WTC11 (cell line): ENCODE data around the gene EMSY. TPM values are rescaled to one million over a fixed set of nuclear protein-coding genes. Genes with fewer than 3 reads are reported as not detected.

ENCODE experiments used
- ATAC-seq: fragments of 200-7000 bp; cut with Tn5 transposase; 2 replicates; pipeline ENCODE4 v1.10.0; 2021; ENCODE audit warnings: mild to moderate bottlenecking, moderate library complexity
- CTCF ChIA-PET: fragments of 300-600 bp; sonication (Branson Sonifier 250); formaldehyde crosslinking; loops from one replicate; lab custom pipeline; 2021; ENCODE audit warnings: antibody characterized with exemption; lab: Charles Lee
- POLR2A ChIA-PET: fragments of 350-600 bp; sonication (Branson Sonifier 250); formaldehyde crosslinking; loops from one replicate; lab custom pipeline; 2021; ENCODE audit warnings: antibody characterized with exemption; lab: Charles Lee
- DNase-seq: peaks from one replicate; pipeline ENCODE4 v3.0.0; 2021; ENCODE audit warnings: low spot score
- H3K27ac Mint-ChIP-seq: 2 replicates; pipeline ENCODE4 v1.8.0; 2021; ENCODE audit warnings: mixed read lengths
- H3K27me3 Mint-ChIP-seq: 2 replicates; pipeline ENCODE4 v1.8.0; 2021; ENCODE audit warnings: low read depth, mild to moderate bottlenecking, moderate library complexity, mixed read lengths
- H3K36me3 Mint-ChIP-seq: 2 replicates; pipeline ENCODE4 v1.8.0; 2021; ENCODE audit warnings: mixed read lengths
- H3K4me1 Mint-ChIP-seq: 2 replicates; pipeline ENCODE4 v1.8.0; 2022; ENCODE audit warnings: mixed read lengths
- H3K4me3 Mint-ChIP-seq: 2 replicates; pipeline ENCODE4 v1.8.0; 2021; ENCODE audit warnings: mild to moderate bottlenecking, moderate library complexity, mixed read lengths
- H3K9me3 Mint-ChIP-seq: 2 replicates; pipeline ENCODE4 v1.8.0; 2021; ENCODE audit warnings: mixed read lengths
- AR ChIP-seq: fragments of 250-450 bp; sonication (Bioruptor Pico); IDR thresholded peaks from 2 replicates; pipeline ENCODE4 v1.9.0; 2021; ENCODE audit warnings: mild to moderate bottlenecking
- CREB1 ChIP-seq: sonication (generic); formaldehyde crosslinking; IDR thresholded peaks from 2 replicates; pipeline ENCODE4 v1.8.0; 2023; ENCODE audit warnings: mild to moderate bottlenecking, missing genetic modification reagents
- CTCF ChIP-seq: fragments of 200-600 bp; IDR thresholded peaks from 2 replicates; pipeline ENCODE4 v1.8.0; 2022; ENCODE audit warnings: antibody characterized with exemption
- E2F4 ChIP-seq: sonication (generic); formaldehyde crosslinking; IDR thresholded peaks from 2 replicates; pipeline ENCODE4 v1.8.1; 2022; ENCODE audit warnings: low read depth, mild to moderate bottlenecking, moderate library complexity, missing genetic modification reagents, borderline replicate concordance
- ELF4 ChIP-seq: sonication (generic); formaldehyde crosslinking; IDR thresholded peaks from 2 replicates; pipeline ENCODE4 v1.8.1; 2022; ENCODE audit warnings: low read depth, mild to moderate bottlenecking, moderate library complexity, missing genetic modification reagents
- ESRRA ChIP-seq: sonication (generic); formaldehyde crosslinking; IDR thresholded peaks from 2 replicates; pipeline ENCODE4 v1.8.1; 2022; ENCODE audit warnings: mild to moderate bottlenecking, missing genetic modification reagents, borderline replicate concordance
- GRHL2 ChIP-seq: fragments of 250-450 bp; sonication (Bioruptor Pico); IDR thresholded peaks from 2 replicates; pipeline ENCODE4 v1.8.0; 2022; ENCODE audit warnings: mild to moderate bottlenecking, moderate library complexity; ENCODE audit not compliant: insufficient replicate concordance, severe bottlenecking
- HMGA2 ChIP-seq: fragments of 250-450 bp; sonication (Bioruptor Pico); IDR thresholded peaks from 2 replicates; pipeline ENCODE4 v1.4.0; 2021; ENCODE audit warnings: mild to moderate bottlenecking, moderate library complexity
- IRF1 ChIP-seq: sonication (generic); formaldehyde crosslinking; IDR thresholded peaks from 2 replicates; pipeline ENCODE4 v1.8.0; 2023; ENCODE audit warnings: missing genetic modification reagents
- NR1H2 ChIP-seq: sonication (generic); formaldehyde crosslinking; IDR thresholded peaks from 2 replicates; pipeline ENCODE4 v1.9.0; 2021; ENCODE audit warnings: mild to moderate bottlenecking, moderate library complexity, missing genetic modification reagents
- OVOL2 ChIP-seq: fragments of 250-450 bp; sonication (Bioruptor Pico); IDR thresholded peaks from 2 replicates; pipeline ENCODE4 v1.9.0; 2021; ENCODE audit warnings: mild to moderate bottlenecking, borderline replicate concordance
- RORB ChIP-seq: fragments of 250-450 bp; sonication (Bioruptor Pico); IDR thresholded peaks from 2 replicates; pipeline ENCODE4 v1.9.0; 2021; ENCODE audit warnings: mild to moderate bottlenecking
- SMAD3 ChIP-seq: sonication (generic); formaldehyde crosslinking; IDR thresholded peaks from 2 replicates; pipeline ENCODE4 v1.8.0; 2022; ENCODE audit warnings: missing genetic modification reagents, mild to moderate bottlenecking, borderline replicate concordance
- SOX15 ChIP-seq: fragments of 250-450 bp; sonication (Bioruptor Pico); IDR thresholded peaks from 2 replicates; pipeline ENCODE4 v1.9.0; 2021; ENCODE audit warnings: mild to moderate bottlenecking
- SP1 ChIP-seq: sonication (generic); formaldehyde crosslinking; conservative IDR thresholded peaks from 2 replicates; pipeline ENCODE4 v1.8.1; 2022; ENCODE audit warnings: missing genetic modification reagents
- TCF7 ChIP-seq: sonication (generic); formaldehyde crosslinking; IDR thresholded peaks from 2 replicates; pipeline ENCODE4 v1.8.0; 2022; ENCODE audit warnings: mild to moderate bottlenecking, low read depth, missing genetic modification reagents, moderate library complexity
- TEAD4 ChIP-seq: sonication (generic); formaldehyde crosslinking; IDR thresholded peaks from 2 replicates; pipeline ENCODE4 v1.8.0; 2022; ENCODE audit warnings: mild to moderate bottlenecking, missing genetic modification reagents
- ZNF425 ChIP-seq: fragments of 250-450 bp; sonication (Bioruptor Pico); conservative IDR thresholded peaks from 2 replicates; pipeline ENCODE4 v1.9.0; 2021; ENCODE audit warnings: mild to moderate bottlenecking
- ZNF671 ChIP-seq: fragments of 250-450 bp; sonication (Bioruptor Pico); IDR thresholded peaks from 2 replicates; pipeline ENCODE4 v1.8.0; 2021; ENCODE audit warnings: mild to moderate bottlenecking
- total RNA-seq: library from RNA; stranded (reverse); gene quantifications from 3 replicates; pipeline ENCODE4 v1.2.3, GENCODE V29; 2021
- TF ChIP-seq, protein P1 (sequence below): sonication (generic); formaldehyde crosslinking; IDR thresholded peaks from 2 replicates; pipeline ENCODE4 v1.8.1; 2023; ENCODE audit warnings: mild to moderate bottlenecking, missing genetic modification reagents, moderate library complexity
- TF ChIP-seq, protein P2 (sequence below): sonication (generic); formaldehyde crosslinking; IDR thresholded peaks from 2 replicates; pipeline ENCODE4 v1.8.0; 2022; ENCODE audit warnings: mild to moderate bottlenecking, missing genetic modification reagents

The EMSY gene
- total RNA-seq, 1 experiment from 2014 or later: 31.1 TPM

GRCh38 chr11:76419896-76420295 lies 24.9 kb upstream of the EMSY start:
- no peaks in the 10 kb centered on the region for H3K27me3 Mint-ChIP-seq
- no peak overlapping the region for H3K4me3 Mint-ChIP-seq
- no peaks in the 10 kb centered on the region for H3K4me1 Mint-ChIP-seq
- peaks cover 3% of the 10 kb centered on the region for H3K9me3 Mint-ChIP-seq
- TF ChIP-seq TCF7 (CRISPR knock-in tag): no peak
- TF ChIP-seq E2F4 (CRISPR knock-in tag): no peak
- peak; percentile 46 for TF ChIP-seq CTCF
- TF ChIP-seq ZNF425: no peak
- no peaks in the 10 kb centered on the region for H3K36me3 Mint-ChIP-seq
- DNase-seq (peak; percentile 44), ATAC-seq (peak; percentile 74)
- H3K27ac Mint-ChIP-seq: no peak overlapping the region
- ChIA-PET POLR2A (no interaction called here), CTCF (interaction anchor here (0.6 to 2.0 kb wide), 8 partner anchors 11 to 213 kb away, joined by 3 to 6 read pairs (median 4); no protein-coding TSS in a partner anchor)

DNA sequence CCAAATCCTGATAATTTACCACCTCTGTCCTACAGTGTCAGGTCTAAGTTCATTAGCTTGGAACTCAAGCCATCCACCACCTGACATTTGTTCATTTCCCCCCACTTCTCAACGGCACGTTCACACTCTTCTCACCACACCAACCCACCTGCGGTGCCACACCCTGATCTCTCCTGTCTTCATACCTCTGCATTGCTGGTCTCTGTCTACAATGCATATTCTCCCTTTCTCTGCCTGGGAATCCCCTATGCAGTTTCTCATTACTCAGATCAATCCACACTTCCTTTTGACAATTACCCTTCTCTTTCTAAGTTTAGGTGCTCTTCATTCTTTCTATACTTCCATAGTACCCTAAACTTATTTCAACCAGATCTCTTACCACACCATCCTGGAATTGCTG lies 20.4 kb upstream of the EMSY start:
- H3K9me3 Mint-ChIP-seq: no peaks in the 10 kb centered on the region
- ChIA-PET POLR2A (no interaction called here), CTCF (no interaction called here)
- no peak for DNase-seq
- no peaks in the 10 kb centered on the region for H3K36me3 Mint-ChIP-seq
- TF ChIP-seq AR: no peak
- no peak for TF ChIP-seq ZNF671
- TF ChIP-seq, protein P1, sequence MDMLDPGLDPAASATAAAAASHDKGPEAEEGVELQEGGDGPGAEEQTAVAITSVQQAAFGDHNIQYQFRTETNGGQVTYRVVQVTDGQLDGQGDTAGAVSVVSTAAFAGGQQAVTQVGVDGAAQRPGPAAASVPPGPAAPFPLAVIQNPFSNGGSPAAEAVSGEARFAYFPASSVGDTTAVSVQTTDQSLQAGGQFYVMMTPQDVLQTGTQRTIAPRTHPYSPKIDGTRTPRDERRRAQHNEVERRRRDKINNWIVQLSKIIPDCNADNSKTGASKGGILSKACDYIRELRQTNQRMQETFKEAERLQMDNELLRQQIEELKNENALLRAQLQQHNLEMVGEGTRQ (CRISPR knock-in tag): no peak
- TF ChIP-seq SP1 (CRISPR knock-in tag): no peak
- TF ChIP-seq ELF4 (CRISPR knock-in tag): no peak
- no peak for TF ChIP-seq CREB1 (CRISPR knock-in tag)
- no peak for TF ChIP-seq GRHL2 (CRISPR knock-in tag)
- no peak for TF ChIP-seq SMAD3 (CRISPR knock-in tag)
- TF ChIP-seq SOX15 (CRISPR knock-in tag): no peak
- ATAC-seq: no peak
- no peak overlapping the region for H3K4me3 Mint-ChIP-seq
- H3K4me1 Mint-ChIP-seq: 0 out of 2 replicates have a peak, but pooled peaks cover 3% of the 10 kb centered on the region
- H3K27me3 Mint-ChIP-seq: no peaks in the 10 kb centered on the region; the same call in 1 of the 2 replicates
- no peak overlapping the region for H3K27ac Mint-ChIP-seq

DNA sequence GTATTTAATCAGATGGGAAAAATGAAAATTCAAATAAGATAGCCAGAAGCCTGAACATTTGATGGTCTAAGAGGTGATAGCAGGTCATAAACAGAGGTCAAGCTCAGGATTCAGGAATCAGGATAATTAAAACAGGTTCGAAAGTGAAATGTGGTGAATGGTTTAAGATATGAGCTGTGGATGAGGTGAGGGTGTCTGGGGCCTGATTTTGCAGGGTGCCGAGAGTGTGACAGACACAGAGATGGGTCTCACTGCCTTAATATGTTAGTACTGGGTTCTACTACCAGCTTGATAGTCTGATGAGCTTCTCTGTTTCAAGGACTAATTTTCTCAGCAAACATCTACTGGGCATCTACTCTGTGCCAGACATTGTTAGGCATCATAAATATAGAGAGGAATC lies 19.9 kb upstream of the EMSY start:
- ChIA-PET CTCF (no interaction called here), POLR2A (no interaction called here)
- no peak for ATAC-seq
- Mint-ChIP-seq H3K27ac (no peak overlapping the region), H3K4me1 (0 out of 2 replicates have a peak, but pooled peaks cover 3% of the 10 kb centered on the region), H3K9me3 (no peaks in the 10 kb centered on the region), H3K36me3 (no peaks in the 10 kb centered on the region), H3K27me3 (no peaks in the 10 kb centered on the region; the same call in 1 of the 2 replicates), H3K4me3 (no peak overlapping the region)
- TF ChIP-seq, protein P2, sequence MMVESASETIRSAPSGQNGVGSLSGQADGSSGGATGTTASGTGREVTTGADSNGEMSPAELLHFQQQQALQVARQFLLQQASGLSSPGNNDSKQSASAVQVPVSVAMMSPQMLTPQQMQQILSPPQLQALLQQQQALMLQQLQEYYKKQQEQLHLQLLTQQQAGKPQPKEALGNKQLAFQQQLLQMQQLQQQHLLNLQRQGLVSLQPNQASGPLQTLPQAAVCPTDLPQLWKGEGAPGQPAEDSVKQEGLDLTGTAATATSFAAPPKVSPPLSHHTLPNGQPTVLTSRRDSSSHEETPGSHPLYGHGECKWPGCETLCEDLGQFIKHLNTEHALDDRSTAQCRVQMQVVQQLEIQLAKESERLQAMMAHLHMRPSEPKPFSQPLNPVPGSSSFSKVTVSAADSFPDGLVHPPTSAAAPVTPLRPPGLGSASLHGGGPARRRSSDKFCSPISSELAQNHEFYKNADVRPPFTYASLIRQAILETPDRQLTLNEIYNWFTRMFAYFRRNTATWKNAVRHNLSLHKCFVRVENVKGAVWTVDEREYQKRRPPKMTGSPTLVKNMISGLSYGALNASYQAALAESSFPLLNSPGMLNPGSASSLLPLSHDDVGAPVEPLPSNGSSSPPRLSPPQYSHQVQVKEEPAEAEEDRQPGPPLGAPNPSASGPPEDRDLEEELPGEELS (CRISPR knock-in tag): no peak
- no peak for TF ChIP-seq RORB (CRISPR knock-in tag)
- no peak for TF ChIP-seq HMGA2 (CRISPR knock-in tag)
- TF ChIP-seq TEAD4 (CRISPR knock-in tag): no peak
- TF ChIP-seq IRF1 (CRISPR knock-in tag): no peak
- no peak for TF ChIP-seq SP1 (CRISPR knock-in tag)
- no peak for TF ChIP-seq OVOL2
- no peak for TF ChIP-seq ESRRA
- no peak for TF ChIP-seq NR1H2 (CRISPR knock-in tag)
- no peak for DNase-seq
